GM21447 (cell line): ENCODE results near the gene DUSP1.
A peak's percentile ranks its signal among the peaks of the same experiment; 100 is the strongest.

Experiments used
- ATAC-seq: cut with Tn5 transposase; IDR thresholded peaks from one replicate; pipeline ENCODE4 v1.9.1; 2021; ENCODE audit not compliant: unreplicated experiment

The DUSP1 gene

DNA sequence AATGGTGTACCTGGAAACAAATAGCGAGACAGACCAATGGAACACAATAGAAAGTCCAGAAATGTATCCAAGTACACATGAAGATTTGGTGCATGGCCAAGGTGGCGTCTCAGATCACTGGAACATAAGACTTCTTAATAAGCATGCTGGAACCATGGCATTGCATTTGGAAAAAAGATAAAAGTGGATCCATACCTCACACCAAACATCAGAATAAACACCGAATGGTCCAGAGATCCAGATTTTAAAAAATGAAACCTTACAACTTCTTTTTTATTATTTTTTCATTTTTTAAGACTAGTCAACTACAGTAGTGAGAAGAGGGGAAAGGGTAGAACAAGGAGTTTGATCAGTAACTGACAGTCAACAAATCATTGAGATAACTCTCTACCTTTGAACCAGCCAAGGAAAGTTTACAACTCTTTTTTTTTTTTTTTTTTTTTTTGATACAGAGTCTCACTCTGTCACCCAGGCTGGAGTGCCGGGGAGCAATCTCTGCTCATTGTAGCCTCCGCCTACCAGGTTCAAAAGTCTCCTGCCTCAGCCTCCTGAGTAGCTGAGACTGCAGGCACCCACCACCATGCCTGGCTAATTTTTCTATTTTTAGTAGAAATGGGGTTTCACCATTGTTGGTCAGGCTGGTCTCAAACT, 8.8 kb upstream of the DUSP1 start:
- no peak for ATAC-seq

DNA sequence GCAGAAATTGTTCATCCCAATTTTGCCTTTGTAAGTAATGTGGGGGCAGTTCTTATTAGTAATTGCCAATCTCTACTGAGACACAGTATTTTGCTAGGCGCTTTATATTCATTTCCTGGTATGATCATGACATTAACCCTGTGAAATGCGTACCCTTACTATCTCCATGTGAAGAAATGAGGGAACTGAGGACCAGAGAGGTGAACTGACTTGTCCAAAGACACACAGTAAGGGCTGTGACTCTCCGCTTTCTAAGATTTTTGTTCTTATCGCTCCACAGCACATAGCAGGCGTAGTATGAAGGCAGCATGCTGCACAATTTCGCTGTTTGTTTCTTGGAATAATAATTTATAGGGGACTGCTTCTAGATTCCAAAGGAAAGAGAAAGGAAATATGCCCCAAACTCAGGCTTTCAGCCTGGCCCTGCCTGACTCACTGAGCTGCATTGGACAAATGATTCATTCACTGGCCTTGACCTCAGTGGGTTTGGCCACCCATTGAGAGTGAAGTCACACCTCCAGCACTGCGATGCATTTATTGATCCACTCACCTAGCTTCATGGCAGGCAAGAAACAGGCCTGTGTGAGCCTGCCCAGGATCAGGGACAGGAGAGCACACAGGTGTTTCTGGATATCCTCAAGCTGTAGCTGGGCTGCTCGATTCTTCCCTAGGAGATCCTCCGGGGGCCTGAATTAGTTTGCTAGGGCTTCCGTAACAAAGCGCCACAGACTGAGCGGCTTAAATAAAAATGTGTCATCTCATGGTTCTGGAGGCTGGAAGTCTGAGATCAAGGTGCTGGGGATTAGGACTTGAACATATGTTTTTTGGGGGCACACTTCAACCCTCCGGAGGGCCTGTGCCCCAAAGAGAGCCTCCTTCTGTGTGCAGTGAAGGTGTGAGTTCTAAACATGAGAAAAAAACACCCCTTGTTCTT, 7.2 kb upstream of the DUSP1 start:
- ATAC-seq = peak; percentile 29

DNA sequence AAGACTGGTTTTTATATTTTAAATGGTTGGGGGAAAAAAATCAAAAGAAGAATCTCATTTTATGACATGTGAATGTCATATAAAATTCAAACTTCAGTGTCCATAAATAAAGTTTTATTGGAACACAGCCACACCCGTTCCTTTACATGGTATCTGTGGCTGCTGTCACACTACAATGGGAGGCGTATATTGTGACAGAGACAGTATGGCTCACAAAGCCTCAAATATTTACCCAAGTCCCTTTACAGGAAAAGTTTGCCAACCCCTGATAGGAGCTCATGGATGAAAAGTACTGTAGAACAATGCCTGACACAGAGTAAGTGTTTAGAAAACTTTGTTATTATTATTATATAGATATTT, 5.2 kb upstream of the DUSP1 start:
- ATAC-seq = no peak

DNA sequence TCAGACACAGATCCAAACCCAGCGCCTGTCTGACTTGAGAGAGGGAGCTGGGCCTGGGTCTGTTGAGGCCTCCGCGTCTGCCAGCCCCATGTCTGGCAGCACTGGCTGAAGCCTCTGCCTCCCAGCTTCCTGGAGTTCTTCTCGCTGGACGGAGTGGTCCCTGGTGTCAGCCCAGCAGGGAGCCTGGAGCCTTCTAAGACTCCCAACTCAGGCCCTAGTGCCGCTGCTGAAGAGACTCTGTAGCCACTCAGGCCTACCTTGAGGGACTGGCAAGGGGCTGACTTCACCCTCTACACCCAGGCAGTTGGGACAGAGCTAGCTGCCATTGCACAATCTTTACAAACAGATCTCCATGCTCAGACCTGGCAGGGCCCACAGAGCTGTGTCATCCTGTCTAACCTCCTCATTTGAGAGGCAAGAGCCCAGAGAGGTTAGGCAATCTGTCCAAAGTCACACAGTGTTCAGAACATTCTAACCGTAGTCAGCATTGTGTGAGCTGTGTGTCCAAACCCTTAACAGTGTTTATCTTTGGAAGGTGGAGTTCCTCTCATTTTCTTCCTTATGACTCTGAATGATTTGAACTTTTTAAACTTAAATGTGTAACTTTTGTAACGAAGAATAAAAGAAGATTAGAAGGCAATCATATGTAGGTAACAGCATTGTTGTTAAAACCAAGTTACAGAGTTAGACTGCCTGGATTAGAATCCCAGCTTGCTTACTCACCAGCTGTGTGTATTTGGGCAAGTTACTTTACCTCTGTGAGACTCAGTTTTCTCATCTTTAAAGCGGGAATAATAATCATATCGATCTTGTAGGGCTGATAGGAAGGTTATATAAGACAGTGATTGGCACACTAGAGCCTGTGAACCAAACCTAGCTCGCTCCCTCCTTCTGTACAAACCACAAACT, 4.6 kb upstream of the DUSP1 start:
- no peak for ATAC-seq

DNA sequence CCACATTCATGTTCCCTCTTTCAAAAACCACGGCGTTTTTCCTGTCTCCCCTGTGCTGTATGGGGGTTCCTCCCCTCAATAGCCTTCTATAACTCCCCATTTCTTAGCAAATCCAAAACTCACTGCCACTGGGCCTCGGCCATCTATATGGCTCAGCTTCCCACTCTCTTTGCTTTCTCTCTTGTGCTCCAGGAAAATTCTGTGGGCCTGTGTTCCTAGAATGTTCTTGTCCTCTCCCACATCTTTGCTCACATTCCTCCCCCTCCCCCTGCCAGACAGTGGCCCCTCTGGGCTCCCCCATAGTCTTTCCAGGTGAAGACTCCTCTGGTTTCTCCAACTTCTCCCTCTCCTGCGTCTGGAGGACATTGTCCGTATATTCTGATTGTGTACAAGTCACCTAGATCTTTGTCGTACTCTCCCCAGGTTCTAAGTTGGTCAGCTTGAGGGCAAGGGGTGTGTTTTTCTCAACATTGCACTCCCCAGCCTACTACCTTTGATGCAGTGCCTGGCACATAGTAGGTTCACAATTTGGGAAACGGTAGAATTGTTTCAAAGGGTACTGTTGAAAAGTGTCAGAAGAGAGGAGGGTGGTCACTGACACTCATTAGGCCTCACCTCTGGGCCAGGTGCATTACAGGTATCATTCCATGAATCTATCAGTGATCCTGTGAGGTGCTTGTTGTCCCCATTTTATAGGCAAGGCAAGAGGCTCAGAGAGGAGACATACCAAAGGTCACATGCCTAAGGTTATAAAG, 3.7 kb upstream of the DUSP1 start:
- no peak for ATAC-seq

DNA sequence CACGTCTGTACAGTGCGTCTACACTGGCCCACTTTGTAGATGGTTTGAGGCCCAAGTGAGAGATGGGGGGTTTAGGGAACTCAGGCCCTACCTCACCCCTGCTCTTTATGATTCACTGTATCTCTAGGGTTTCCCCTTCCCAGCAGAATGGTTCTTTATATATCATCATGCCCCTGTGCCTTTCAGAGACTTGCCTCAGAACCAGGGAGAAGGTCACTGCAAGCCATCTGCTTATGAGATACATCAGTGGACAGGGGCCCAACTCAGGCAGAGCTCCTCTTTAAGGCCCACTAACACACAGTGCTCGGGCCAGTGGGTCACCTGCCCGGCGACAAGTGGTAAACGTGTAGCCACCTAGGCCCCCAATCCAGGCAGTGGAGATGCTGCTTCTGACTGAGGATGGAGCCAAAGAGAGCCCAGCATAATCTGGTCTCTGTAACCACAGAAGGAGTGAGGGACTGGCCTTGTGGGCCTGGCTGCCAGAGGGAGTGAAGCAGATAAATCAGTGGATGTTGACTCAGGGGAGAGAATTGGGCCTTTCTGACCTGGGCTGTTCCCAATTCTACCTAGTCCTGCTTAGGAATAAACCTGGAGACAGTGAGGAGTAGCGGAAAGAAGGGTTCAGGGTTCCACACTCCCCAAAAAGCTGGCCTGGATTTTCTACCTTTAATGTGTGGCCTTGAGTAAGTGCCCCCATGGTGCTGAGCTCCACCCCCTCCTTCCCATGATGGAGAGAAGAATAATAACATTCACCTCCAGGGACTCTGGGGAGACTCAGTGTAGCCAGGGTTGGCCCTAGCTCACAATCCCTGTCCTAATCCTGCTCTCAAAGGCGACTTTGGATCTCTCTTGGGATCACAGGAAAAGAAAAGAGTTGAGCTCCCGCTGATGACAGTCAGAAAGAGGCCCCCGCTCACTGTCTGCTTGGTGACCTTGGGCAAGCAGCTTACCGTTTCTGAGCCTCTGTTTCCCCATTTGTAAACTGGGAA, 2.8 kb upstream of the DUSP1 start:
- no peak for ATAC-seq

DNA sequence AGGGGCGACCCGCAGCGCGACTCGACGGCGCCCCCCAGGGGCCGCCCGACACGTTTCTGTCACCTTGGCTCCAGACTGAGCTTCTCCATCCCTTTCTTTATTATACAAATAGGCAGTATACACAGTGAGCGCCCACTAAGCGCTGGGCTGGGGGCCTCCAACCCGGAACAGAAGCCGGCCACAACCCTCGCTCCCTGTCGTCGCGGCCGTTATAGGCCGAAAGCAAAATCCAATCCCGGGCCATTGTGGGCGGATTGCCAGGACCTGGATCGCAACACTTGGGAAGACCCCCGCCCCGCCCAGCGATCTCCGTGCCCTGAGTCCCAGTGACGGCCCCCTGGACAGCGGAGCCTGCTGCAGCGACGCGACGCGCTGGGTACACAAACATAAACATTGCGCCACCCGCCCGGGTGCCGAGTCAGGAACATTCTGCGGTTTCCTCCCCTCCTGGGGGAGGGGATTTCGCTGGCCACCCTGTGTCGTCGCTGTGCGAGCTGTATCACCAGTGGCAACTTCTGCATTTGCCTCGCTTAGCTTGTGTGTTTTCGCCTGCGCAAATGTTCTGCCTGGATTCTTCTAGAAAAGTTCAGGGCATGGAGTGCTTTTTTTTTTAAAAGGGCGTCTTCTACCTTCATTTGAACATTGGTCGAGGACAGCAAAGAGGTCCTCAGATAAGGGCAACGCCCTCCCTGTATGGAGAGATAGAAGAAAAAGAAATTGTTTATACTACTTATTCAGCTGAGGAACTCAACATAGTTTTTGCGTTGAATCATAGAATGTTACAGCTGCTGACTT, 1.3 kb upstream of the DUSP1 start:
- peak; percentile 38 for ATAC-seq

DNA sequence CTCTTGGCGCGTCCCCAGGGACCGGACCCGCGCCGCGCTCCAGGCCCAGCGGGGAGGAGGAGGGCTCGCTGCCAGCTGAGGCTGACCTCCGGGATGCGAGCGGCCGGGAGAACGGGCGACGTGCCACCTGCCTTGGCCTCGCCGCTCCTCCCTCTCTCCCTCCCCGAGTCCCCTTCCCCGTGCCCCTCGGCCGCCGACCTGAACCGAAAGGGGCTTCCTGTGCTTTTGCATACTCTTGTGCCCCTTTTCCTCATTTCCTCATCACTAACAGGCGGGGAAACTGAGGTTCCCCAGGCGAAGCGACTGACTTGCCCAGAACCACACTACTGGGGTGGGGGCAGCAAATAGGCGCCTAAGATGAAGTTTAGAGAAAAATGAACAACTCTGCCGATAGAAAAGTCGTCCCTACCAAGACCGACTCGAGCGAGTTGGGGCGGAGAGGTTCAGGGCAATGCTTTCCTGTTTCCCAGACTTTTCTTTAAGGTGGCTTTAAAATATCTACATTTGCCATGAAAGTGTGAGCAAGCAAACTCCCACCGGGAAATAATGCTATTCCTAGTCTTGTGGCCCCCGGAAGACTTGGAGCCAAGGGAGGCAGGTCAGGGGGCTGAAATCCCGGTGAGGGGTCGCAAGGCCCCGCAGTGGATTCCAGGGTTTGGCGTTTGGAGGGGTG, 580 bp upstream of the DUSP1 start:
- ATAC-seq = no peak

DNA sequence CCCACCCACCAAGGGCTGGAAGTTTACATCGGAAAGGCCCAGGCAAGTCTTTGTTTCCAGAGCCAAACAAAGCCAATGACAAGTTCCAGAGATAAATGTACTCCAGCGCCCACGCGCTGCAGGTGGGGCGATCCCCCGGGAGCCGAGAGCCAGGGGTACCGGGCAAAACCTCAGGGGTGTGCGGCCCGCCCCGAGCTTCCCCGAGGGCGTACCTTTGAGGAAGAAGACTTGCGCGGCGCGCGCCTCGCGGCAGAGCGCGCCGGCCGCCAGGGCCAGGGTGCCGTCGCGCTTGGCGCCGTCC, 671 bp downstream of the DUSP1 start:
- ATAC-seq = no peak

DNA sequence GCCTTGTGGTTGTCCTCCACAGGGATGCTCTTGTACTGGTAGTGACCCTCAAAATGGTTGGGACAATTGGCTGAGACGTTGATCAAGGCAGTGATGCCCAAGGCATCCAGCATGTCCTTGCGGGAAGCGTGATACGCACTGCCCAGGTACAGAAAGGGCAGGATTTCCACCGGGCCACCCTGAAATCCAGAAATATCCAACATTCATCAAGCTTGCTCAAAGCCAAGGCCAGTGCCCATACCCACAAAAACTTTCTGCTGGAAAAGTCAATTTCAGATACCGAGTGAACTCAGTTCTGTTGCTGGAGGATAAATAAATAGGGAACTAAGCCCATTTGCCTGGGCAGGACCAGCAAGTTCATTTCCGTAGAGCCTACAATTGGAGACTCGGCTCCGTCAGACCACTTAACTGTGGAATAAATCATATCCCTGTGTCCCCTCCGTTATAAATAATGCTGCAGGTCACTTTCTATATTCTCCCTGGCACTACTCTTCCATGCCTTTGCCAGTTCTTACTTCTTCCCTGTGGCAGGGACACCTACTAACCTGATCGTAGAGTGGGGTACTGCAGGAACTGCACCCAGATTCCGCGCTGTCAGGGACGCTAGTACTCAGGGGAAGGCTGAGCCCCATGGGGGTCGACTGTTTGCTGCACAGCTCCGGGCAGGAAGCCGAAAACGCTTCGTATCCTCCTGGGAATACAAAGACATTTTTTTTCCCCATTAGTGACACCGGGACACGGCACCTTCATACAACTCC, 1.2 kb downstream of the DUSP1 start:
- ATAC-seq = no peak

DNA sequence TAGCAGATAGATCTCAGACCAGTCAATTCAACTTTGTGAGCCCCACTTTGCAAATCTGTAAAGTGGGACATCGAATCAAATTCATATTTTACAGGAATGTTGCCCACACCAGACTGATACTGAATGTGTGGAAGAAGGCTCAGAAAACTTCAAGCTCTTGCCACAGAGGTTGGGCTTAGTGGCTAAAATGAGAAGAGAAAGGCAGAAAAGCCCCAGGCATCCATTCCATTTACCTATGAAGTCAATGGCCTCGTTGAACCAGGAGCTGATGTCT, 1.7 kb downstream of the DUSP1 start:
- ATAC-seq = no peak

DNA sequence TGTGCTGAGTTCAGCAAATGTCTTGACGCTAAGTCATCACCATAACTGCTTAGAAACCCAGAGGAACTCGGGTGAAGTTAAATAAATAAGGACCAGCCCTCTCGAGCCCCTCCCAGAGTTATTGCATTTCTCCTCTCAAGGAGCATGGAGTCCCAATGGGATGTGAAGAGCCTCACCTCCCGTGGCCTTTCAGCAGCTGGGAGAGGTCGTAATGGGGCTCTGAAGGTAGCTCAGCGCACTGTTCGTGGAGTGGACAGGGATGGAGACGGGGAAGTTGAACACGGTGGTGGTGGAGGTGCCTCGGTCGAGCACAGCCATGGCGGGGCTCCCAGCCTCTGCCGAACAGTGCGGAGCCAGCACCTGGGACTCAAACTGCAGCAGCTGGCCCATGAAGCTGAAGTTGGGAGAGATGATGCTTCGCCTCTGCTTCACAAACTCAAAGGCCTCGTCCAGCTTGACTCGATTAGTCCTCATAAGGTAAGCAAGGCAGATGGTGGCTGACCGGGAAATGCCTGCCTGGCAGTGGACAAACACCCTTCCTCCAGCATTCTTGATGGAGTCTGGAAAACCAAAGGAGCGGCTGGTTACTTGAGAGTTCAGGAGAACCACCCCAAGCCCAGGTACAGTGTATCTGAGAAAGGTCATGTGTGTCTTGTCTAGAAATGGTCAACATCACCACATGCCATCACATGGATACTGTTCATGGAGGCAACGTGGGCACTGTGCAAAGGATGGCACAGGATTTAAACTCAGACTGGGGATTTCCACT, 2.2 kb downstream of the DUSP1 start:
- ATAC-seq = no peak

DNA sequence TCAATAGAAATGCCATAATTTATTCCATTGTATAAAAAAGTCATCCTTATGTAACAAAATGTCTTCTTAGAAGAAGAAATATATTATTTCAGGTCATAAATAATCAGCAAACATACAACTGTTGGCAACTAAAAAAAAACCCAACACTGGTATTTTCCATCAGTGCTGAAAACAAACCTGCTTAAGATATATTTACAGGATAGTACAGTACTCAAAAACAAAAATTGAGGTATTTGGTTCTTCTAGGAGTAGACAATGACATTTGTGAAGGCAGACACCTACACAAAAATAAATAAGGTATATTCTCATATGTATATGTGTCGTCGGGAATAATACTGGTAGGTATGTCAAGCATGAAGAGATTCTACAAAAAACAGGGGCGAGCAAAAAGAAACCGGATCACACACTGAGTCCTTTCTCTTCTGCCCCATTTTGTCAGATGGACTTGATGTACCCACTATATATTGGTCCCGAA, 2.9 kb downstream of the DUSP1 start:
- ATAC-seq = no peak

DNA sequence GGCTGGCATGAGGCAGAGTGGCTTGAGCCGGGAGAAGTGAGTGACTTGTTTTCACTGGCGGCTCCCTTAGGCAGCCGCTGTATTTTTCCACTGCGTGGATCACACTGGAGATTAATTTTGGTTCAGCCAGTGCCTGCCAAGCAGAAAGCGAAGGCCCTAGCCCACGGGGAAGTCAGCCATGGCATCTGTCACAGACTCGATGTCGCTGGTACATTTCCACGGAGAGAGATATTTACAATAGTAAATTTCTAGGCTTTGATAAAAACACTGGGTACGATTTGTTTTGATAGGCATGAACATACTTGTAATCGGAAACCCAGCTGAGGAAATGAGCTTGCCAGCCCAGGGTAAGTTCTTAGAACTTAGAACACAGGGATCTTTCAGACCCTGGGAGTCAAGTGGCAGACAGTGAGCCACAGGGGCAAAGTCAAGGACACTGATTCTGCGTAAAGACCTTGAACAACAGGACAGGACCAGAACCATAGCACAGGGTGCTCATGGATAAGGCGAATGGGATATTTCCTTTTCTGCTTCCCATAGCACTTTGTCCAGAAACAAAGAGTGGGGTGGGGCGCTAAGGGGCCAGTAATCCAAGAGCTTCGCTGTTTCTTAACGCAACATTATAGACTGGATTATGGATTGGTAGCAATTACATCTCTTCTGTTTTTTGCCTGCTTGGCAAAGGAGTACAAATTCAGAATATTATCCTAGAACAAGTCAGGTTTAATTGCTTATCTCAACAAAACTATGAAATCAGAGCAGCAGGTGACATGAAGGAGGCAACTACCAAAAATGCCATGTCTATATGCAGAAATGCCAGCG, 4.5 kb downstream of the DUSP1 start:
- no peak for ATAC-seq

DNA sequence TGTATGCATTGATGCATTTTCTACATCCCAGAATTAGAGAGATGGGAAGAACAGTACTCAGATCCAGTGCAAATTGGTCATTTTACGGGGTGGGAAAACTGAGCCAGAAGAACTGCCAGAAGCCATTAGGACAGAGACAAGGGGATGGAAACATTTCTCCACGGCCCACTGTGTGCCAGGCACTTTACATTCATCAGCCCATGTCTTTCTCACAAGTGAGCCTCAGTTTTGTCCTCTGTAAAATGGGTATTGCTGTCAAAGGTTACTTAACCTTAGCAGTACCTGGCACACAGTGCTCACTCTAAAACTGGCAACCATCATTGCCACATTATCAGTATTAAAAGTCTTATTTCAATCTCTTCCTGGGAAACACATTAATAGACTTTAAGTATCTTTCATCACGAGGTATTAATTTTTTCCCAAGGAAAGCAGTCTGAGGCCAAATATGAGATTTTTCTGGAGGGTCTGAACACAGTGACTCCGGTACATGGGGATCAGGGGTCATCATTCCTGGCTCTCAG, 5.2 kb downstream of the DUSP1 start:
- no peak for ATAC-seq
